Calu3 (cell line): ENCODE data around the gene ZNF511. TPM values are rescaled to one million over a fixed set of nuclear protein-coding genes. Genes with fewer than 3 reads are reported as not detected.

Experiments
- BruUV-seq: library from RNA; stranded (reverse); fragments of 400-500 nt; replicated peaks from 2 replicates; lab custom pipeline; 2021; lab: Mats Ljungman, UMichigan
- CTCF ChIA-PET: fragments of 300-600 bp; sonication (Branson Sonifier 250); formaldehyde crosslinking; loops from one replicate; lab custom pipeline; 2022; ENCODE audit warnings: antibody characterized with exemption; lab: Charles Lee
- DNase-seq: peaks from one replicate; pipeline ENCODE4 v3.0.0; 2022
- H3K27ac Mint-ChIP-seq: one replicate; pipeline ENCODE4 v1.8.0; 2022; ENCODE audit warnings: mixed read lengths; ENCODE audit not compliant: unreplicated experiment
- H3K27me3 Mint-ChIP-seq: one replicate; pipeline ENCODE4 v1.8.0; 2022; ENCODE audit warnings: mixed read lengths; ENCODE audit not compliant: unreplicated experiment
- H3K36me3 Mint-ChIP-seq: one replicate; pipeline ENCODE4 v1.8.0; 2022; ENCODE audit warnings: mild to moderate bottlenecking, moderate library complexity, mixed read lengths; ENCODE audit not compliant: insufficient read depth, unreplicated experiment
- H3K4me1 Mint-ChIP-seq: one replicate; pipeline ENCODE4 v1.8.0; 2022; ENCODE audit warnings: mild to moderate bottlenecking, low read depth, mixed read lengths; ENCODE audit not compliant: unreplicated experiment
- H3K4me3 Mint-ChIP-seq: one replicate; pipeline ENCODE4 v1.8.0; 2022; ENCODE audit warnings: mild to moderate bottlenecking, low read depth, moderate library complexity, mixed read lengths; ENCODE audit not compliant: unreplicated experiment
- H3K9me3 Mint-ChIP-seq: one replicate; pipeline ENCODE4 v1.8.0; 2022; ENCODE audit warnings: low read depth, mixed read lengths; ENCODE audit not compliant: unreplicated experiment
- CTCF ChIP-seq: fragments of 200-600 bp; IDR thresholded peaks from one replicate; pipeline ENCODE4 v1.8.0; 2022; ENCODE audit warnings: antibody characterized with exemption; ENCODE audit not compliant: unreplicated experiment
- intact Hi-C: fragments of 100-400 bp; cut with micrococcal nuclease; formaldehyde crosslinking; loops from one replicate; pipeline ENCODE4 v1.10.0; 2022; ENCODE audit not compliant: unreplicated experiment
- total RNA-seq: library from RNA; stranded (reverse); gene quantifications from 2 replicates; pipeline ENCODE4 v1.2.3, GENCODE V29; 2022

The ZNF511 gene
- total RNA-seq, 1 experiment from 2014 or later: 24.0 TPM

- Mint-ChIP-seq H3K4me3 (no peak overlapping the region), H3K36me3 (peaks cover 2% of the 10 kb centered on the region), H3K9me3 (no peaks in the 10 kb centered on the region), H3K27ac (no peak overlapping the region), H3K4me1 (no peaks in the 10 kb centered on the region), H3K27me3 (no peaks in the 10 kb centered on the region)
- no TSS peak for BruUV-seq
- CTCF ChIA-PET: no interaction called here
- no peak for TF ChIP-seq CTCF
- no peak for DNase-seq
- intact Hi-C loops: no loop called here
Observed at GRCh38 chr10:133350283-133350949, 41.7 kb downstream of the ZNF511 start.

- TF ChIP-seq CTCF: no peak
- Mint-ChIP-seq H3K36me3 (no peaks in the 10 kb centered on the region), H3K9me3 (no peaks in the 10 kb centered on the region), H3K4me3 (no peak overlapping the region), H3K27ac (no peak overlapping the region), H3K27me3 (no peaks in the 10 kb centered on the region), H3K4me1 (no peaks in the 10 kb centered on the region)
- BruUV-seq: no TSS peak
- intact Hi-C loops: no loop called here
- no peak for DNase-seq
- CTCF ChIA-PET: no interaction called here
Observed at GRCh38 chr10:133350950-133351329, 42.2 kb downstream of the ZNF511 start.

- no peak for DNase-seq
- Mint-ChIP-seq H3K36me3 (no peaks in the 10 kb centered on the region), H3K4me3 (no peak overlapping the region), H3K27ac (no peak overlapping the region), H3K9me3 (no peaks in the 10 kb centered on the region), H3K27me3 (no peaks in the 10 kb centered on the region), H3K4me1 (no peaks in the 10 kb centered on the region)
- BruUV-seq: no TSS peak
- no peak for TF ChIP-seq CTCF
- intact Hi-C loops: no loop called here
- CTCF ChIA-PET: no interaction called here
Observed at GRCh38 chr10:133351408-133352318, 42.9 kb downstream of the ZNF511 start.

GRCh38 chr10:133353202-133353959 lies 44.7 kb downstream of the ZNF511 start:
- Mint-ChIP-seq H3K27ac (no peak overlapping the region), H3K4me3 (no peak overlapping the region), H3K36me3 (no peaks in the 10 kb centered on the region), H3K27me3 (no peaks in the 10 kb centered on the region), H3K4me1 (no peaks in the 10 kb centered on the region), H3K9me3 (no peaks in the 10 kb centered on the region)
- intact Hi-C loops: no loop called here
- CTCF ChIA-PET: no interaction called here
- no TSS peak for BruUV-seq
- TF ChIP-seq CTCF: no peak
- no peak for DNase-seq
